Embryonic facial prominence (tissue), 1 donor: Measurements from ENCODE around the gene ZSCAN5B.

Source experiments
- DNase-seq: peaks from one replicate; pipeline ENCODE4 v3.0.0-alpha.2; 2016; ENCODE audit errors: extremely low spot score

Gene ZSCAN5B

DNA sequence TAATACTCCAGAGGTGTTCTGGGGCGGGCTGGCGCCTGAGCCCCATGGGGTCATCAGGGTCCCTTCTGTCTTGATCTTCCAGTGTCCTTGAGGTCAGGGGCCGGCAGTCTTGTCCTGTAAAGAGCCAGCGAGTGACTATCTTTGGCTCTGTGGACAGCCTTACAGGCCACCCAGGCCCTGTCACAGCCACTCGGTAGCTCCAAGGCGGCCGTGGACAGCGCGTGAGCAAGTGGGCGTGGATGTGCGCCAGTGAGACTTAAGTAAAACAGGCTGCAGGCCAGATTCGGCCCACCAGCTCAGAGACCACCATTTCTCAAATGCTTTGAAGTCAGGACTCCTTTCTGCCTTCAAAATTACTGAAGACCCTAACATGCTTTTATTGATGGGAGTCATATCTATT is 52.8 kb downstream of the ZSCAN5B start:
- no peak for DNase-seq

GRCh38 chr19:56144376-56144775 is 53.2 kb downstream of the ZSCAN5B start:
- no peak for DNase-seq

- no peak for DNase-seq
Measured at GRCh38 chr19:56142897-56143434, 54.6 kb downstream of the ZSCAN5B start.

GRCh38 chr19:56142087-56142787 is 55.3 kb downstream of the ZSCAN5B start:
- DNase-seq, result no peak

GRCh38 chr19:56141417-56141993 is 56.1 kb downstream of the ZSCAN5B start:
- DNase-seq, result peak; percentile 89

DNA sequence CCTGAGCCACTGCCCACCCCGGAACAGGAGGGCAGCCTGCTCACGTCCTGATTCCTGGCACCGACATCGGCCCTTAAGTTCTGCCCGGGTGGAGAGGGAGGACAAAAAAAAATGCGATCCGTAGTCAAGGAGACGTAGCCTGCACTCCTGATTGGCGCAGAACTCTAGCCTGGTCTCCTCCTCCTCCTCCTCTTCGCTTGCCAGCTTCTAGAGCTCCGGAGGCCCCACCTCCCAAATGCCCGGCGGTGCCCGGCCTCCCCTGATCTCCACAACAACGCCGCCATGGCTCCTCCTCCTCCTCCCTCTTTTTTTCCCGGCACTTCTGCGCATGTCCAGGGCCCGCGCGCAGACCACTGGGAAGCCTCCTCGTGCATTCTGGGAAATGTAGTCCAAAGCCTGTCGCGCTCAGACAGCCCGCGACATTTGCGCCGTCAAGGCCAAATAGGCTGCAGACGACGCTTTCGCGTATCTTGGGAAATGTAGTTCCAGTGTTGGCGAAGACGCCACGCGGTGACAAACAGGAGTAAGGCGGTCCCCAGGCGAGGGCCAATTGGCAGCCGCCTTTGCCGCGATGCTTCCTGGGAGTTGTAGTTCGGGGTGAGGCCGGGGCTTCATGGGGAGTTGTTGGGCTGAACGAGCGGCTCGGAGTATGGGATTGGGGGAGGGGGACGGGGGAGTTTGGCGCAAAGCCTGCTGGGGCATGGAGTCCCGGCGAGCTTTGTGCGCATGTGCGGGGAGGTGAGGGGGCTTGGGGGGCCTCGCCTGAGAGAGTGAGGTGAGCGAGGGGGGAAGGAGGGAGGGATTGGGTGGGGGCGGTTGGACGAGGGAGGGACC is 56.8 kb downstream of the ZSCAN5B start, which contains the start of gene ZNF444:
Gene ZNF444, plus strand, starts transcription at position 705 of the 834 bp plus-strand sequence. CDS start 5,625 bp downstream, outside the sequence.
- peak; percentile 99 for DNase-seq

DNA sequence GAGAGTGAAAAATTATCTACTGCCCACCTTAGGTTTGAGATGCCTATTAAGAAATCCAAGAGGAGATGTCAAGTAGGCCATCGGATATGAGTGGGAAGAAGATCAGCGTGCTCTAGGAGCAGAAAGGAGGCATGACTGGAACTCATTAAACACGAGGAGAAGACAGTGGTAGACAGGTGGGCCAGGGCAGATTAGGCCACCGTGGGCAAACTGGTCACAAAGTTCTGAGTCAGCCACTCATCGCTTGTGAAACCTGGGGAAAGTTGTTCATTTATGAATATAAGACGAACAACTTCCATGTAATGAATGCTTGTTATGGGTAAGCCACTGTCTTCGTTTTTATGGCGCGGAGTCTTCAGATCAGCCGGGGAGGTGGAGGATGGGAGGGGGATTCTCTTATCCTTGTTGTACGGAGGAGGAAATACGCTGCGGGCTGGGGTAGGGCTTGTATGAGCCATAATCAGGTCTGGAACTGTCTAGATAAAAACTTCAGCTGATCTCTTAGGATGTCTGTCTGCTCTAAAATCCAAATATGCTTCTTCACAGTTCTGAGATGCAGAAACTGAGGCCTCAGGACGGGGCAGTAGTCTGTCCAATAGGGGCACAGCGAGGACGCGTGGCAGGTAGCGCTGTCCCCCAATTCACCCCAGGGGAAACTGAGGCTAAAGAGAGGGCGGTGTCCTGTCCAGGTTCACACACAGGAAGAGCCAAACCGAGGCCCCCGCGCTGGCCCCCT is 57.6 kb downstream of the ZSCAN5B start:
- DNase-seq, result no peak
